Peyer's patch (tissue), 4 donors: ENCODE data around the gene SEPTIN5. TPM values are rescaled to one million over a fixed set of nuclear protein-coding genes. Genes with fewer than 3 reads are reported as not detected.

Experiments used
- DNase-seq, 3 donors: peaks; one replicate each; pipeline ENCODE4 v3.0.0-alpha.2; 2017 to 2019
- H3K27ac ChIP-seq, 4 donors: fragments of 200-600 bp; sonication (generic); one replicate each; pipeline ENCODE4 v1.5.1; 2016 to 2019
- H3K27me3 ChIP-seq, 2 donors: fragments of 200-600 bp; sonication (generic); one replicate each; pipeline ENCODE4 v1.5.1; 2019
- H3K36me3 ChIP-seq, 3 donors: fragments of 200-600 bp; sonication (generic); one replicate each; pipeline ENCODE4 v1.5.1; 2016 to 2019
- H3K4me1 ChIP-seq, 4 donors: fragments of 200-600 bp; sonication (generic); one replicate each; pipeline ENCODE4 v1.5.1; 2016 to 2019
- H3K4me3 ChIP-seq, 4 donors: fragments of 200-600 bp; sonication (generic); 1 replicate in 3 of 4; 2 replicates in 1 of 4; pipeline ENCODE4 v1.5.1; 2016 to 2019; ENCODE audit warnings: mild to moderate bottlenecking in 1 of 4
- H3K9me3 ChIP-seq, 4 donors: fragments of 200-600 bp; sonication (generic); one replicate each; pipeline ENCODE4 v1.5.1; 2016 to 2019; ENCODE audit warnings: mild to moderate bottlenecking in 1 of 4
- POLR2A ChIP-seq, 2 donors: fragments of 450-650 bp; IDR thresholded peaks; one replicate each; pipeline ENCODE4 v1.5.1; 2017; ENCODE audit warnings: antibody characterized with exemption in 2 of 2, mild to moderate bottlenecking in 2 of 2, moderate library complexity in 2 of 2
- total RNA-seq, 4 donors: library from RNA; depleted of rRNA; stranded (reverse); fragments of >200 nt; gene quantifications; one replicate each; pipeline ENCODE4 v1.1.0, GENCODE V29; 2016
- TF ChIP-seq, protein P1 (sequence below), 6 experiments: fragments of 450-650 bp in 4 of 6; fragments of 200-600 bp in 2 of 6; sonication (generic) in 1 of 6; IDR thresholded peaks; one replicate each; pipeline ENCODE4 v1.5.1; 2017 to 2019; ENCODE audit warnings: antibody characterized with exemption in 6 of 6, mild to moderate bottlenecking in 3 of 6, moderate library complexity in 1 of 6

The SEPTIN5 gene
- total RNA-seq, 4 donors from 2014 or later: 2.8 to 20.6 (median 5.0) TPM

GRCh38 chr22:19701420-19702145 is 12.7 kb upstream of the SEPTIN5 start:
- no peak for TF ChIP-seq POLR2A (IDR thresholded peaks at IDR 0.05)
- TF ChIP-seq, protein P1, sequence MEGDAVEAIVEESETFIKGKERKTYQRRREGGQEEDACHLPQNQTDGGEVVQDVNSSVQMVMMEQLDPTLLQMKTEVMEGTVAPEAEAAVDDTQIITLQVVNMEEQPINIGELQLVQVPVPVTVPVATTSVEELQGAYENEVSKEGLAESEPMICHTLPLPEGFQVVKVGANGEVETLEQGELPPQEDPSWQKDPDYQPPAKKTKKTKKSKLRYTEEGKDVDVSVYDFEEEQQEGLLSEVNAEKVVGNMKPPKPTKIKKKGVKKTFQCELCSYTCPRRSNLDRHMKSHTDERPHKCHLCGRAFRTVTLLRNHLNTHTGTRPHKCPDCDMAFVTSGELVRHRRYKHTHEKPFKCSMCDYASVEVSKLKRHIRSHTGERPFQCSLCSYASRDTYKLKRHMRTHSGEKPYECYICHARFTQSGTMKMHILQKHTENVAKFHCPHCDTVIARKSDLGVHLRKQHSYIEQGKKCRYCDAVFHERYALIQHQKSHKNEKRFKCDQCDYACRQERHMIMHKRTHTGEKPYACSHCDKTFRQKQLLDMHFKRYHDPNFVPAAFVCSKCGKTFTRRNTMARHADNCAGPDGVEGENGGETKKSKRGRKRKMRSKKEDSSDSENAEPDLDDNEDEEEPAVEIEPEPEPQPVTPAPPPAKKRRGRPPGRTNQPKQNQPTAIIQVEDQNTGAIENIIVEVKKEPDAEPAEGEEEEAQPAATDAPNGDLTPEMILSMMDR (IDR thresholded peaks at IDR 0.05): no peak
- H3K4me1 ChIP-seq: no peaks in the 10 kb centered on the region

DNA sequence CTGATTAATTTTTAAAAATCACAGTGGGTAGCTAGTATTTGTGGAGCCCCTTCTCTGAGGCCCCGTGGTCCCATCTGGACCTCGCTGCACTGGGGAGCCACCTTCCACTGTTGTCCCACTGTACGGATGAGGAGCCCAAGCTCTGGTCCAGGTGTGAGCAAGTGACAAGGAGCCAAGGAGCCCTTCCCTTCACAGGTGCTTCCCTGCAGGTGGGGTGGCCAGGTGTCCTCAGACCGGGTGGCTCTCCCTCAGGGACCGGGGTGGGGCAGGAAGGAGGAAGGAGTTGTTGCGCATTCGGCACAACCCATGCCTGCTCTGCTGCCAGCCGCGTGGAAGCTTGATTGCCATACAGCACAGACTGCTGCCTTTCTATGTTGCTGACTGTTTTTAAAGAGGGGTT is 10.4 kb upstream of the SEPTIN5 start:
- Histone ChIP-seq H3K27me3 (no peaks in the 10 kb centered on the region), H3K4me3 (no peak overlapping the region), H3K36me3 (no peaks in the 10 kb centered on the region), H3K9me3 (no peaks in the 10 kb centered on the region), H3K27ac (no peak overlapping the region), H3K4me1 (no peaks in the 10 kb centered on the region)
- peak in 2 of 3 donors; percentile 46 to 56 for DNase-seq
- TF ChIP-seq, protein P1 (IDR thresholded peaks at IDR 0.05): no peak
- no peak for TF ChIP-seq POLR2A (IDR thresholded peaks at IDR 0.05)

More at GRCh38 chr22:19701420-19702145, 12.7 kb upstream of the SEPTIN5 start:
- H3K27me3 ChIP-seq: no peaks in the 10 kb centered on the region
- no peaks in the 10 kb centered on the region for H3K9me3 ChIP-seq
- no peak for DNase-seq
- H3K36me3 ChIP-seq: no peaks in the 10 kb centered on the region
- no peak overlapping the region for H3K27ac ChIP-seq
- no peak overlapping the region for H3K4me3 ChIP-seq

GRCh38 chr22:19704355-19705015 is 9.8 kb upstream of the SEPTIN5 start:
- H3K4me3 ChIP-seq: no peak overlapping the region
- no peaks in the 10 kb centered on the region for H3K36me3 ChIP-seq
- peak in 1 of 3 donors; percentile 44 for DNase-seq
- no peaks in the 10 kb centered on the region for H3K27me3 ChIP-seq
- H3K9me3 ChIP-seq: no peaks in the 10 kb centered on the region
- H3K4me1 ChIP-seq: no peaks in the 10 kb centered on the region
- TF ChIP-seq, protein P1 (IDR thresholded peaks at IDR 0.05): no peak
- no peak overlapping the region for H3K27ac ChIP-seq

GRCh38 chr22:19705181-19705934 is 8.9 kb upstream of the SEPTIN5 start:
- H3K9me3 ChIP-seq: no peaks in the 10 kb centered on the region
- no peaks in the 10 kb centered on the region for H3K27me3 ChIP-seq
- no peak overlapping the region for H3K4me3 ChIP-seq
- TF ChIP-seq POLR2A (IDR thresholded peaks at IDR 0.05): no peak
- TF ChIP-seq, protein P1 (IDR thresholded peaks at IDR 0.05): no peak
- H3K36me3 ChIP-seq: no peaks in the 10 kb centered on the region
- H3K27ac ChIP-seq: no peak overlapping the region
- H3K4me1 ChIP-seq: no peaks in the 10 kb centered on the region
- peak in 1 of 3 donors; percentile 23 for DNase-seq

DNA sequence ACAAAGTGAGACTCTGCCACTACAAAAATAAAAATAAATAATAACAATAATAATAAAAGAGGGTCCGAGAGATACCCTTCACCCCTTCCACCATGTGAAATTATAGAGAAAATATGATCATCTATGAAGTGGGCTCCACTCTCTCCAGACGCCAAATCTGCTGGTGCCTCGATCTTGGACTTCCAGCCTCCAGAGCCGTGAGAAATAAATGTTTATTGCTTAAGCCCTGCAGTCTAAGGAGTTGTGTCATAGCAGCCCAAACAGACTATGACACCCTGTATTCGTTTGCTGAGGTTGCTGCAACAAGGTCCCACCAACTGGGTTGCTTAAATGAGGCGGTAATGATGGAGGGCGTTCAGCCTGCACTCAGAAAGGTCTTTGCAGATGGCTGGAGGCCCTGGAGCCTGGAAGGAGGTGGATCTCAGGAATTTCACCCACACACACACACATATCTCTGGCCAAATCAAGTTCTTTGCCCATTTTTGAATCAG is 7.6 kb upstream of the SEPTIN5 start:
- Histone ChIP-seq H3K9me3 (no peaks in the 10 kb centered on the region), H3K36me3 (no peaks in the 10 kb centered on the region), H3K27ac (no peak overlapping the region), H3K4me3 (no peak overlapping the region), H3K4me1 (no peaks in the 10 kb centered on the region), H3K27me3 (no peaks in the 10 kb centered on the region)
- DNase-seq: no peak
- TF ChIP-seq, protein P1 (IDR thresholded peaks at IDR 0.05): no peak
- no peak for TF ChIP-seq POLR2A (IDR thresholded peaks at IDR 0.05)
